Globus pallidus (tissue), 1 donor: Measurements from ENCODE around the gene EPS15.
"Not testable (repeated sequence)": the region's sequence is repeated elsewhere in the genome, so short reads cannot be mapped to it uniquely, and the experiment has no call there.

Experiments used
- DNase-seq: peaks from one replicate; pipeline ENCODE4 v3.0.0-alpha.2; 2015; ENCODE audit warnings: low spot score

Gene EPS15

GRCh38 chr1:51542158-51542953, 23.3 kb upstream of the EPS15 start:
- DNase-seq = no peak

GRCh38 chr1:51541313-51542050, 22.4 kb upstream of the EPS15 start:
- no peak for DNase-seq

- DNase-seq = no peak
Observed at GRCh38 chr1:51537568-51537967, 18.5 kb upstream of the EPS15 start.

- DNase-seq = peak; percentile 93
Observed at GRCh38 chr1:51535006-51535592, 16.0 kb upstream of the EPS15 start.

- peak; percentile 52 for DNase-seq
Observed at GRCh38 chr1:51534447-51534846, 15.4 kb upstream of the EPS15 start.

GRCh38 chr1:51532853-51533252, 13.8 kb upstream of the EPS15 start:
- DNase-seq = no peak

GRCh38 chr1:51530447-51530846, 11.4 kb upstream of the EPS15 start:
- DNase-seq = not testable (repeated sequence)

GRCh38 chr1:51527144-51527543, 8.1 kb upstream of the EPS15 start:
- no peak for DNase-seq

GRCh38 chr1:51526248-51526647, 7.2 kb upstream of the EPS15 start:
- no peak for DNase-seq

GRCh38 chr1:51525295-51525694, 6.2 kb upstream of the EPS15 start:
- peak; percentile 32 for DNase-seq

GRCh38 chr1:51524817-51525216, 5.8 kb upstream of the EPS15 start:
- DNase-seq = peak; percentile 59

GRCh38 chr1:51523931-51524330, 4.9 kb upstream of the EPS15 start:
- peak; percentile 92 for DNase-seq

- peak; percentile 14 for DNase-seq
Observed at GRCh38 chr1:51520700-51521248, 1.7 kb upstream of the EPS15 start.

- peak; percentile 14 for DNase-seq
Observed at GRCh38 chr1:51519865-51520699, 1.0 kb upstream of the EPS15 start.

GRCh38 chr1:51518586-51519047, 449 bp downstream of the EPS15 start:
- no peak for DNase-seq

GRCh38 chr1:51518033-51518585, 957 bp downstream of the EPS15 start:
- peak; percentile 69 for DNase-seq

GRCh38 chr1:51517361-51518032, 1.6 kb downstream of the EPS15 start:
- DNase-seq = peak; percentile 62

GRCh38 chr1:51516649-51517158, 2.4 kb downstream of the EPS15 start:
- peak; percentile 34 for DNase-seq

- peak; percentile 23 for DNase-seq
Observed at GRCh38 chr1:51515982-51516648, 3.0 kb downstream of the EPS15 start.
